Aorta (tissue), 5 donors: ENCODE data around the gene PLXNA4. TPM values are rescaled to one million over a fixed set of nuclear protein-coding genes. Genes with fewer than 3 reads are reported as not detected.

Experiments
- ATAC-seq: fragments of 200-7000 bp; cut with Tn5 transposase; one replicate; pipeline ENCODE4 v1.9.1; 2022; ENCODE audit warnings: moderate library complexity; ENCODE audit not compliant: low FRiP score
- DNase-seq, 2 donors: peaks; one replicate each; pipeline ENCODE4 v3.0.0-alpha.2; 2020
- H3K27ac ChIP-seq, 2 donors: one replicate each; pipeline ENCODE4 v1.5.1; 2013; ENCODE audit warnings: low read length in 2 of 2, mild to moderate bottlenecking in 2 of 2, moderate library complexity in 2 of 2, control low read depth in 1 of 2, inconsistent platforms in 1 of 2, low read depth in 1 of 2
- H3K27me3 ChIP-seq, 2 donors: one replicate each; pipeline ENCODE4 v1.6.1; 2013; ENCODE audit warnings: control low read depth in 1 of 2, low read length in 1 of 2, mild to moderate bottlenecking in 1 of 2, moderate library complexity in 1 of 2; ENCODE audit not compliant: insufficient read depth in 2 of 2, control insufficient read depth in 1 of 2
- H3K36me3 ChIP-seq, 2 donors: one replicate each; pipeline ENCODE4 v1.6.1; 2013; ENCODE audit warnings: control low read depth in 1 of 2, low read length in 1 of 2, mild to moderate bottlenecking in 1 of 2; ENCODE audit not compliant: insufficient read depth in 2 of 2, control insufficient read depth in 1 of 2
- H3K4me1 ChIP-seq, 2 donors: one replicate each; pipeline ENCODE4 v1.6.1; 2013; ENCODE audit warnings: low read length in 2 of 2, control low read depth in 1 of 2, mild to moderate bottlenecking in 1 of 2, moderate library complexity in 1 of 2; ENCODE audit not compliant: insufficient read depth in 2 of 2, control insufficient read depth in 1 of 2
- H3K4me3 ChIP-seq, 2 donors: one replicate each; pipeline ENCODE4 v1.5.1; 2013; ENCODE audit warnings: low read length in 2 of 2, control low read depth in 1 of 2, mild to moderate bottlenecking in 1 of 2
- H3K9me3 ChIP-seq: one replicate; pipeline ENCODE4 v1.6.1; 2013; ENCODE audit warnings: mild to moderate bottlenecking, low read length; ENCODE audit not compliant: control insufficient read depth
- WGBS, 2 donors: extraction: QIAGEN DNeasy Blood & Tissue Kit; methylation state at CpG; one replicate each; pipeline ENCODE4 v1.1.7; 2013; 5-methylcytosine and 5-hydroxymethylcytosine counted together
- intact Hi-C, 2 donors: fragments of 100-400 bp; cut with DNase I; formaldehyde crosslinking; loops; one replicate each; pipeline versions ENCODE4 v1.14.2 to v1.15.0; 2022
- polyA plus RNA-seq, 2 donors: library from polyadenylated mRNA; stranded (reverse); fragments of 200-250 nt; gene quantifications; one replicate each; pipeline ENCODE4 v1.2.3, GENCODE V29; 2013
- total RNA-seq, 2 donors: library from RNA; stranded (reverse); fragmentation: NEBNext Ultra II Directional; extraction: Animal tissue kit (Norgen Biotek cat#: 25700); gene quantifications; one replicate each; pipeline ENCODE4 v1.2.1, GENCODE V29; 2021
- donor health status: healthy with polysubstance abuse.
- donor health status: Bipolar disorder and iron deficiency.
- donor health status: DM: no; HTN: no; CAD: no.
- donor health status: DM: no; HTN: no; CAD: no.
- donor health status: DM: yes; HTN: yes; CAD: no.

The PLXNA4 gene
- total and polyA plus RNA-seq, 4 donors: 0.59 to 30.1 (median 12.0) TPM

DNA sequence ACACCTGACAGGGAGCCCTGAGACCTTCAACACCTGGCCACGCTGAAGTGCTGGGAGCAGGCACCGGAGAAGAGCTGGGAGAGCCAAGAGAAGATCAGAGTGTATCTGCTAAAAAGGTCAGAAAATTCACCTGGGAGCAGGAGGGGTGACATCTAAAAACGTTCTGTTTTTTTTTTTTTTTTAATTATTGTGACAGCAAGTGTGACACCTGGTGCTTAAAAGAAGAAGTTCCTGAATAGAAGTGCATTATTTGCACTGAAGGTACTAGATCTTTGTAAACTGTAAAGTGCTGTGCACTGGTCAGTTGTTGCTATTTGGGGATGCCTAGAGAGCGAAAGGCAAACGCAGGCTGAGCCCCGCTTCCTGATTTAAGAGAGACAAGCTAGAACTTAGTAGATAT lies 422.0 kb downstream of the PLXNA4 start:
- no peak overlapping the region for H3K27ac ChIP-seq
- H3K9me3 ChIP-seq: no peaks in the 10 kb centered on the region
- intact Hi-C loops: no loop called here
- H3K4me1 ChIP-seq: no peaks in the 10 kb centered on the region
- no peak overlapping the region for H3K4me3 ChIP-seq
- 80 to 81% methylated on average over 6 of the region's 6 CpGs for WGBS, 2 donors
- H3K27me3 ChIP-seq: no peaks in the 10 kb centered on the region
- DNase-seq: no peak
- ATAC-seq: no peak
- no peaks in the 10 kb centered on the region for H3K36me3 ChIP-seq

DNA sequence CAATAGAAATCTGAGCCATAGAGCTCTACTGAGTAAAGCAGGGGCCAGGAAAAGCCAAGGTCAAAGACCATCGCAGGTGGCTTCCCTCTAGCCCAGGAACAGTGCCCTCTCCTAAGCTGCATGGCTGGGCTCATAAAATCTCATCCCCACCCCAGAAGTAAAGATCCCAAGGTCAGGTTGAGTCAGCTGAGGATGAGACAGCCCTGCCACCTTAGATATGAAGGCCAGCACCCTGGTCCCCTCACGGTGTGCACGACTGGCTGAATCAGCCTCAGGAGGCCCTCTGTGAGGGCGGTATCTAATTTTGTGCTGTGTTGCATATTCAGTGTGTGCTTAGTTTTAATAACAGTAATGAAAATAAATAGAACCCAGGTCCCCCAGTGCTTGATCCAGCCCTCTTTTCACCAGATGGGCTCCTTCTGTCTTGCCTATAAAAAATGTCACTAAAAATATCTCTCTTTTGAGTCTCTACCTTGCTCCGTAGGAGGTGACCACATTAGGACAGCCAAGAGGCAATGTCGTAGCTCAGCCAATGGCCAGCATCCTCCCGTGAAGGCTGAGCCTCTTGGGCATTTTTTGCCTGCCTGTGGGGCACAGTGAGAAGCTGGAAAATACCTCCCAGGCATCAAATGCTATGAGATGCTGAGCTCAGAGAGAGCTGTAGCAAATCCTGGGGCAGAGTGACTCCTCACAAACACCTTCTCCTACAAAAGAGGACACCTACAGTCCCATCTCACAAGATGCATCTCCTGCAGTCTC lies 424.0 kb downstream of the PLXNA4 start:
- intact Hi-C loops: no loop called here
- Histone ChIP-seq H3K9me3 (no peaks in the 10 kb centered on the region), H3K36me3 (no peaks in the 10 kb centered on the region), H3K27ac (no peak overlapping the region), H3K27me3 (no peaks in the 10 kb centered on the region), H3K4me3 (no peak overlapping the region), H3K4me1 (no peaks in the 10 kb centered on the region)
- DNase-seq (no peak), ATAC-seq (no peak)
- WGBS, 2 donors: 76 to 79% methylated on average over 7 of the region's 7 CpGs

DNA sequence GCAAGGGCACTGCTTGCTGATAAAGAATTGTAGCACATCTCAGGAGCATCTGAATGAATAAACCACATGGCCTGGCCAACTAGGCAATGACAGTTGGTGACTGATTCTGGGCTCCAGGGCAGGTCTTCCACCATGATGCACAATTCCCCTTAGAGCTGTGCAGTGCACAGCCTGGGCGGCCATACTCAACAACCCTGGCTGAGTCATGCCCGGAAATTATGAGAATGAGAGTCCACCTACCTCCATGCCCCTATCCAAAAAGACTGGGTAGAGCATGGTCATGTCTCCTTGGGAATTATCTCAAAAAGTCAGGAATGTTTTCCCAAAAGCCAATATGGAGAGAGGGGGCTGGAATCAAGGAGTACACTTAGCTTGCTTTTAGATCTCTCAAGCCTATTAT lies 425.6 kb downstream of the PLXNA4 start:
- no peaks in the 10 kb centered on the region for H3K9me3 ChIP-seq
- intact Hi-C loops: no loop called here
- H3K4me3 ChIP-seq: no peak overlapping the region
- WGBS, 2 donors: 98% methylated on average over 2 of the region's 2 CpGs
- ATAC-seq (no peak), DNase-seq (no peak)
- H3K4me1 ChIP-seq: no peaks in the 10 kb centered on the region
- no peaks in the 10 kb centered on the region for H3K27me3 ChIP-seq
- no peak overlapping the region for H3K27ac ChIP-seq
- H3K36me3 ChIP-seq: no peaks in the 10 kb centered on the region

DNA sequence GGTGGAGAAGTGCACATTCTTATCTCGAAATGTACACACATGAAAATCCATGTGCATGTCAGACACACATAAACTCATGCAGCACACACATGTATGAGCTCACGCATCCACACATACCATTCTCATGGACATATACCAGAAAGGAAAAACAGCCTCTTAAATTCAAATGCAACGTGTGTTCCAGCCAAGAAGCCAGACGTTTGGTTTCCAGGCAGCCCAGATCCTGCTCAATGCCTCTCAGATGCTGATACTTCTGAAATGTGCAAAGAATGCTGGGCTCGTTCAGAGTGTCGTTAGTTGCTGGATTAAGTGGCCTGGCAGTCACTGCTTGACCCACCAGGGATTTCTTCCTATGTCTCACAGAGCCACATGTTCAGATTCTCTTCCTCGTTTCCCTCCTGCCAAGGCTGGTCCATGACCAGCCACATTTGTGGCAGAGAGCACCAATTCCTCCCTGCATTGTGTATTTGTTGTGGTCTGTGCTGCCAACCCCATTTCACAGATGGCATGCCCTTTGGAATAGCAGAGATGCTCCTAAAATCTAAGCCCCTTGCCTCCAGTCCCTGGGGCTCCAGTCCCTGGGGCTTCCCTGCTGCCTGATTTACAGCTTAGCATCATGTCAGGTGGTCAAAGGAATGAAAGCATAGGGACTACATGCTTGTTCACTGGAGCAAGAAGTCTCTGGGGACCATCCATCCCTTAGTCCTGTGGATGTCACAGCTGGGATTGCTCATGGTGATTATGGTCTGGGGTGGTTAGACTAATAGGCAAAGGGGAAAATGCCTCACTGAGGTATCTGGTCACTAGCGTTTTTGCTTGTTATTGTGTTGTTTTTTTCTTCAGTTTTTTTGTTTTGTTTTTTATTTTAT lies 426.6 kb downstream of the PLXNA4 start:
- 57 to 73% methylated on average over 8 of the region's 8 CpGs for WGBS, 2 donors
- Histone ChIP-seq H3K9me3 (no peaks in the 10 kb centered on the region), H3K36me3 (no peaks in the 10 kb centered on the region), H3K27me3 (no peaks in the 10 kb centered on the region), H3K27ac (no peak overlapping the region), H3K4me1 (no peaks in the 10 kb centered on the region), H3K4me3 (no peak overlapping the region)
- DNase-seq (no peak), ATAC-seq (no peak)
- intact Hi-C loops: loop anchor here (5.0 to 10.0 kb wide), 2 partner anchors 82 to 145 kb away; no protein-coding TSS in a partner anchor

DNA sequence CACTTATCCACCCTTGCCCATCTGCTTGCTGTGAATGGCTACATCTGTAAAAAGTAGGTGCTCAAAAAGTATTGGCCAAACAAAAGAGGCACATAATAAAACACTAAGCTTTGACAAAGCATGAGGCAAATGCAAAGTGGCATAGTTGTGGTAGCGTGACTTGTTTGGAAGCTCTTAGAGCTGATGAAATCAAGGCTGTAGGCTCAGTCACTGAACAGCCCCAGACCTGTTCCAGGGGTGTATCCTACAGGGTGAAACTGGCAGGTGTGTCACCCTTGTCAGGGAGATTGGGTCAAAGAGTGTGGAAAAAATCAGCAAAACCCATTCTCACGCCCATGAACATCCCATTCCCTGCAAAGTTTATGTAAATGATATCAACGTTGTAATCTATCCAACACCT lies 427.4 kb downstream of the PLXNA4 start:
- WGBS, 2 donors: 91 to 95% methylated on average over 3 of the region's 3 CpGs
- intact Hi-C loops: loop anchor here (5.0 to 10.0 kb wide), 2 partner anchors 82 to 146 kb away; no protein-coding TSS in a partner anchor
- Histone ChIP-seq H3K9me3 (no peaks in the 10 kb centered on the region), H3K27me3 (no peaks in the 10 kb centered on the region), H3K4me3 (no peak overlapping the region), H3K4me1 (no peaks in the 10 kb centered on the region), H3K27ac (no peak overlapping the region), H3K36me3 (no peaks in the 10 kb centered on the region)
- ATAC-seq (no peak), DNase-seq (no peak)

DNA sequence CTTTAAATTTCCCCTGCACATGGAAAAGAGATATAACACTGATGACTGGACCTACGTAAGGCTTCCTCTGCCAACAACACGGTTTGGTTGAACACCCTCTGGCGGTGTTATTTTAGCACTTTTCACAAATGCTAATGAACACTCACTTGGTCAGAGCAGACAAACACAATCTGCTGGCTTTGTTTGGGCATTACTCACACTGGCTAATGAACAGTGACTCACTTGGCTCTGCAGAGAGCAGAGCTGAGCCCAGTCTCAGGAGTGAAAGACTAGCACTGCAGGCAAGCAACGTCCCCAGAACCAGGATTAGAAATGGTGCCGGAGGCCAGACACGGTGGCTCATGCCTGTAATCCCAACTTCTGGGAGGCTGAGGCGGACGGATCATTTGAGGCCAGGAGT lies 430.8 kb downstream of the PLXNA4 start:
- Histone ChIP-seq H3K9me3 (no peaks in the 10 kb centered on the region), H3K27me3 (no peaks in the 10 kb centered on the region), H3K36me3 (no peaks in the 10 kb centered on the region), H3K27ac (no peak overlapping the region), H3K4me1 (no peaks in the 10 kb centered on the region), H3K4me3 (no peak overlapping the region)
- intact Hi-C loops: loop anchor here (1.0 to 10.0 kb wide), 3 partner anchors 78 to 149 kb away; no protein-coding TSS in a partner anchor
- 3 to 7% methylated on average over 8 of the region's 8 CpGs for WGBS, 2 donors
- peak; percentile 90 for ATAC-seq
- peak; percentile 81 to 82 for DNase-seq

DNA sequence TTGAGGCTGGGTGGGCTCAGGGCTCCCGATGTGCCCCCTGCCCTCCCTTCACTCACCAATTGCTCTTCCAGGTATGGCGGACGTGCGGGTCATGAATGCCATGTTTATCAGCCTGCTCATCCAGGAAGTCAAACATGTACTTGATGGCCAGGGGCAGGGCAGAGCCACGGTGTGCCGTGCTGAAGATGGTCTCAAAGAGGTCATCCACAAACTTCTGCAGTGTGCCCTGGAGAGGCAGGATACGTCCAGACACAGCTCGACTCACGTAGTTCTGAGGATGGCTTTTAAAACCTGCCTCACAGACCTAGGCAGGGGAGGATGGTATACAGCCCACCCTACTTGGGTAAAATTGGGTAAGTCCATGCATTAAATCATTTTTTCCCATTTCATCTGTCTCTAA lies 431.2 kb downstream of the PLXNA4 start:
- no peak for ATAC-seq
- intact Hi-C loops: loop anchor here (1.0 to 10.0 kb wide), 3 partner anchors 78 to 150 kb away; no protein-coding TSS in a partner anchor

DNA sequence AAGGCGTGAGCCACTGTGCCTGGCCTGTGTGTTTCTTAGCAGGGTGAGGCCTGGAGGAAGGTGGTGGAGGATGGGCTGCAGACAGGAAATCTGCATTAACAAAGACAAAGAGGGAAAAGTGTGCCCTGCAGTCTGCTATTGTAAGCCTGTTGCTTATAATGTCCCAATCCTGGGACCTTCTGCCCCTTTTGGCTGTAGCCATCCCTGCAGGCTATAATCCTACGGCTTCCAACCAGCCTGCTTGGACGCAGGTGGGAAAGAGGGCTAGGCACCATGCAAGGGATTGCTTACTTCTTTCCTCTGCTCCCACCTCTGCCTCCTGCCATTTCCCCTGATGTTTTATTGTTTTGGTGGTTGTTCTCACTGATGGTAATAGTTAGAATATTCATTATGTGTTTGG lies 434.3 kb downstream of the PLXNA4 start:
- no peak overlapping the region for H3K4me3 ChIP-seq
- no peaks in the 10 kb centered on the region for H3K36me3 ChIP-seq
- no peaks in the 10 kb centered on the region for H3K4me1 ChIP-seq
- 92 to 93% methylated on average over 3 of the region's 3 CpGs for WGBS, 2 donors
- intact Hi-C loops: loop anchor here (5.0 to 10.0 kb wide), 4 partner anchors 120 to 195 kb away; no protein-coding TSS in a partner anchor
- H3K27me3 ChIP-seq: no peaks in the 10 kb centered on the region
- ATAC-seq (no peak), DNase-seq (no peak)
- peak overlapping the region in 1 of 2 donors; percentile 18 for H3K27ac ChIP-seq
- no peaks in the 10 kb centered on the region for H3K9me3 ChIP-seq

More for the DNA sequence above, 431.2 kb downstream of the PLXNA4 start:
- Histone ChIP-seq H3K27me3 (no peaks in the 10 kb centered on the region), H3K9me3 (no peaks in the 10 kb centered on the region), H3K27ac (no peak overlapping the region), H3K36me3 (no peaks in the 10 kb centered on the region), H3K4me1 (no peaks in the 10 kb centered on the region), H3K4me3 (no peak overlapping the region)
- 83 to 85% methylated on average over 9 of the region's 9 CpGs for WGBS, 2 donors
- DNase-seq: no peak
